ENCODE data around the gene JMJD8. TPM values are rescaled to one million over a fixed set of nuclear protein-coding genes. Genes with fewer than 3 reads are reported as not detected.

The JMJD8 gene
- total RNA-seq, 1 donor = 42.8 TPM

DNA sequence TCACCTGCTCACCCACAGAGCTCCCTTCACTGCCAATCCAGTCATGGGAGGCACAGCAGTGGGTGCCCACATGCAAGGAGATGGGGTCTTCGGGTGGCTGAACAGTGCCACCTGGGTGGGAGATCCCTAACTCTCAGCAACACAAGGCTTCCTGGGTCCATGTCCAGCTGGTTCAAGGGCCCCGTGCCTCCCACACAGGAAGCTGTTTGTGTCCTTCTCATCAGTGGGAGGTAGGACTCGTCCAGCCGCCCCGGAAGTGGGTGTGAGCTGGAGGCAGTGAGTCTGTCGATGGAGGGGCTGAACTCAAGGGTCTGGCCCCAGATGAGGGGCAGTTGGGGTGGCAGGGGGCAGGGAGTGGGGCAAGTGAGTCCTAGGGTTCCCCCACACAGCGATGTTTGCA is 19.9 kb upstream of the JMJD8 start:
- H3K4me3 ChIP-seq (ENCODE audit: low read depth, low read length) = no peak overlapping the region
- no peak for TF ChIP-seq CTCF (IDR thresholded peaks at IDR 0.05; ENCODE audit: insufficient read depth, low read length)
- no peak for DNase-seq (ENCODE audit: low read depth)

- DNase-seq (ENCODE audit: low read depth) = no peak
- no peak for TF ChIP-seq CTCF (IDR thresholded peaks at IDR 0.05; ENCODE audit: insufficient read depth, low read length)
- H3K4me3 ChIP-seq (ENCODE audit: low read depth, low read length) = no peak overlapping the region
Measured at GRCh38 chr16:703406-703805, 19.3 kb upstream of the JMJD8 start.

- no peak for DNase-seq (ENCODE audit: low read depth)
- H3K4me3 ChIP-seq (ENCODE audit: low read depth, low read length) = no peak overlapping the region
- no peak for TF ChIP-seq CTCF (IDR thresholded peaks at IDR 0.05; ENCODE audit: insufficient read depth, low read length)
Measured at GRCh38 chr16:702341-702740, 18.2 kb upstream of the JMJD8 start.

- no peak for DNase-seq (ENCODE audit: low read depth)
- no peak for TF ChIP-seq CTCF (IDR thresholded peaks at IDR 0.05; ENCODE audit: insufficient read depth, low read length)
- H3K4me3 ChIP-seq (ENCODE audit: low read depth, low read length) = no peak overlapping the region
Measured at GRCh38 chr16:700684-701584, 16.8 kb upstream of the JMJD8 start.

- TF ChIP-seq CTCF (IDR thresholded peaks at IDR 0.05; ENCODE audit: insufficient read depth, low read length) = no peak
- no peak for DNase-seq (ENCODE audit: low read depth)
- H3K4me3 ChIP-seq (ENCODE audit: low read depth, low read length) = no peak overlapping the region
Measured at GRCh38 chr16:698911-699671, 15.0 kb upstream of the JMJD8 start.

GRCh38 chr16:695355-696089 is 11.4 kb upstream of the JMJD8 start:
- H3K4me3 ChIP-seq (ENCODE audit: low read depth, low read length) = no peak overlapping the region
- TF ChIP-seq CTCF (IDR thresholded peaks at IDR 0.05; ENCODE audit: insufficient read depth, low read length) = no peak
- no peak for DNase-seq (ENCODE audit: low read depth)
